IMR-90 (cell line): ENCODE results near the gene C3orf22. TPM values are rescaled to one million over a fixed set of nuclear protein-coding genes. Genes with fewer than 3 reads are reported as not detected.

Source experiments
- ATAC-seq: fragments of 200-7000 bp; cut with Tn5 transposase; 2 replicates; pipeline ENCODE4 v1.9.1; 2020; ENCODE audit warnings: low read depth, mild to moderate bottlenecking, moderate library complexity
- BruUV-seq: library from RNA; stranded (reverse); fragments of 400-500 nt; replicated peaks from 2 replicates; lab custom pipeline; 2021; lab: Mats Ljungman, UMichigan
- CTCF ChIA-PET: fragments of 300-600 bp; formaldehyde crosslinking; extraction: SDS; loops from one replicate; lab custom pipeline; 2021; ENCODE audit warnings: antibody characterized with exemption; lab: Yijun Ruan, JAX
- POLR2A ChIA-PET: fragments of 300-600 bp; sonication (Branson Sonifier 250); formaldehyde crosslinking; loops from one replicate; lab custom pipeline; 2022; ENCODE audit warnings: antibody characterized with exemption; ENCODE audit not compliant: unreplicated experiment; lab: Charles Lee
- DNase-seq: peaks from one replicate; pipeline ENCODE4 v3.0.0; 2013
- H2AFZ ChIP-seq: replicated peaks from 2 replicates; pipeline ENCODE3; 2013; ENCODE audit warnings: low read length, mild to moderate bottlenecking; ENCODE audit not compliant: poor library complexity
- H2AK5ac ChIP-seq: 2 replicates; pipeline ENCODE4 v1.6.1; 2013; ENCODE audit warnings: low read depth, low read length, inconsistent platforms
- H2AK9ac ChIP-seq: replicated peaks from 2 replicates; pipeline ENCODE3; 2013; ENCODE audit warnings: mild to moderate bottlenecking, low read depth, low read length, moderate library complexity; ENCODE audit not compliant: poor library complexity
- H2BK120ac ChIP-seq: 2 replicates; pipeline ENCODE4 v1.6.1; 2013; ENCODE audit warnings: low read depth, low read length, inconsistent platforms
- H2BK15ac ChIP-seq: 3 replicates; pipeline ENCODE4 v1.6.1; 2013; ENCODE audit warnings: low read depth, low read length, inconsistent platforms
- H2BK20ac ChIP-seq: 2 replicates; pipeline ENCODE4 v1.6.1; 2013; ENCODE audit warnings: low read depth, mild to moderate bottlenecking, inconsistent platforms, low read length, moderate library complexity
- H2BK5ac ChIP-seq: 2 replicates; pipeline ENCODE4 v1.6.1; 2013; ENCODE audit warnings: mild to moderate bottlenecking, low read depth, low read length, inconsistent platforms; ENCODE audit not compliant: poor library complexity, severe bottlenecking
- H3K14ac ChIP-seq: replicated peaks from 2 replicates; pipeline ENCODE4 v1.6.1; 2013; ENCODE audit warnings: low read depth, low read length, inconsistent platforms
- H3K18ac ChIP-seq: 2 replicates; pipeline ENCODE4 v1.6.1; 2013; ENCODE audit warnings: low read depth, low read length, control low read depth
- H3K23ac ChIP-seq: 2 replicates; pipeline ENCODE4 v1.6.1; 2013; ENCODE audit warnings: low read depth, low read length, inconsistent platforms
- H3K27ac ChIP-seq: 2 replicates; pipeline ENCODE4 v1.5.1; 2013; ENCODE audit warnings: mild to moderate bottlenecking, control low read depth, low read length; ENCODE audit not compliant: insufficient read depth
- H3K27me3 ChIP-seq: 2 replicates; pipeline ENCODE4 v1.6.1; 2013; ENCODE audit warnings: low read length; ENCODE audit not compliant: control insufficient read depth, insufficient read depth
- H3K36me3 ChIP-seq: 2 replicates; pipeline ENCODE4 v1.6.1; 2013; ENCODE audit warnings: low read length, mixed read lengths; ENCODE audit not compliant: control insufficient read depth, insufficient read depth
- H3K4ac ChIP-seq: 2 replicates; pipeline ENCODE4 v1.6.1; 2013; ENCODE audit warnings: low read depth, low read length, inconsistent platforms
- H3K4me1 ChIP-seq: 2 replicates; pipeline ENCODE4 v1.6.1; 2013; ENCODE audit warnings: low read length, mixed read lengths; ENCODE audit not compliant: control insufficient read depth, insufficient read depth
- H3K4me2 ChIP-seq: 2 replicates; pipeline ENCODE4 v1.6.1; 2013; ENCODE audit warnings: low read depth, mild to moderate bottlenecking, control low read depth, low read length, moderate library complexity
- H3K4me3 ChIP-seq: 2 replicates; pipeline ENCODE4 v1.5.1; 2013; ENCODE audit warnings: low read depth, mild to moderate bottlenecking, control low read depth, low read length, moderate library complexity; ENCODE audit not compliant: insufficient read depth
- H3K56ac ChIP-seq: 2 replicates; pipeline ENCODE4 v1.6.1; 2013; ENCODE audit warnings: low read length, inconsistent platforms; ENCODE audit not compliant: insufficient read depth; ENCODE audit errors: extremely low read depth
- H3K79me1 ChIP-seq, 2 experiments: 2 replicates each; pipeline ENCODE4 v1.6.1; 2013; ENCODE audit warnings: low read length in 2 of 2, inconsistent platforms in 1 of 2, low read depth in 1 of 2
- H3K9ac ChIP-seq: 2 replicates; pipeline ENCODE4 v1.6.1; 2013; ENCODE audit warnings: low read depth, low read length, control low read depth
- H3K9me1 ChIP-seq: 2 replicates; pipeline ENCODE4 v1.6.1; 2013; ENCODE audit warnings: low read length, inconsistent platforms; ENCODE audit not compliant: insufficient read depth
- H3K9me3 ChIP-seq: 2 replicates; pipeline ENCODE4 v1.6.1; 2013; ENCODE audit warnings: low read length; ENCODE audit not compliant: control insufficient read depth, insufficient read depth
- H4K20me1 ChIP-seq: 2 replicates; pipeline ENCODE4 v1.6.1; 2013; ENCODE audit warnings: low read length, inconsistent platforms; ENCODE audit not compliant: insufficient read depth
- H4K5ac ChIP-seq: 2 replicates; pipeline ENCODE4 v1.6.1; 2013; ENCODE audit warnings: mild to moderate bottlenecking, low read depth, low read length, control low read depth
- H4K8ac ChIP-seq, 2 experiments: 2 replicates each; pipeline ENCODE4 v1.6.1; 2013; ENCODE audit warnings: low read depth in 2 of 2, low read length in 2 of 2, control low read depth in 1 of 2, inconsistent platforms in 1 of 2
- H4K91ac ChIP-seq: 2 replicates; pipeline ENCODE4 v1.6.1; 2013; ENCODE audit warnings: low read depth, low read length, inconsistent platforms; ENCODE audit not compliant: insufficient read depth
- BHLHE40 ChIP-seq: fragments of 150-350 bp; IDR thresholded peaks from 2 replicates; pipeline ENCODE4 v1.6.1; 2016; ENCODE audit warnings: mild to moderate bottlenecking, low read depth, low read length
- CHD1 ChIP-seq: IDR thresholded peaks from 2 replicates; pipeline ENCODE4 v1.6.1; 2012; ENCODE audit warnings: low read depth, low read length, improper control_type of control experiment
- ELK1 ChIP-seq: fragments of 150-350 bp; IDR thresholded peaks from 2 replicates; pipeline ENCODE4 v1.6.1; 2016; ENCODE audit warnings: low read depth, mild to moderate bottlenecking, low read length, moderate library complexity, borderline replicate concordance
- FOS ChIP-seq: fragments of 150-350 bp; IDR thresholded peaks from 2 replicates; pipeline ENCODE4 v1.6.1; 2016; ENCODE audit warnings: low read depth, low read length
- MAFK ChIP-seq: IDR thresholded peaks from 2 replicates; pipeline ENCODE4 v1.6.1; 2012; ENCODE audit warnings: low read depth, low read length, improper control_type of control experiment
- MXI1 ChIP-seq: IDR thresholded peaks from 2 replicates; pipeline ENCODE4 v1.6.1; 2012; ENCODE audit warnings: low read depth, mild to moderate bottlenecking, low read length, moderate library complexity, borderline replicate concordance
- NFE2L2 ChIP-seq: fragments of 150-350 bp; IDR thresholded peaks from 2 replicates; pipeline ENCODE4 v1.6.1; 2016; ENCODE audit warnings: low read depth, mild to moderate bottlenecking, low read length
- POLR2A ChIP-seq: IDR thresholded peaks from 2 replicates; pipeline ENCODE4 v1.6.1; 2012; ENCODE audit warnings: mild to moderate bottlenecking, low read depth, low read length
- RAD21 ChIP-seq: IDR thresholded peaks from 2 replicates; pipeline ENCODE4 v1.6.1; 2012; ENCODE audit warnings: low read length, improper control_type of control experiment
- RCOR1 ChIP-seq: IDR thresholded peaks from 2 replicates; pipeline ENCODE4 v1.6.1; 2012; ENCODE audit warnings: mild to moderate bottlenecking, low read length, improper control_type of control experiment; ENCODE audit not compliant: insufficient replicate concordance
- RFX5 ChIP-seq: IDR thresholded peaks from 2 replicates; pipeline ENCODE4 v1.8.0; 2012; ENCODE audit warnings: low read depth, mild to moderate bottlenecking, low read length, moderate library complexity
- SMC3 ChIP-seq: fragments of 150-350 bp; IDR thresholded peaks from 2 replicates; pipeline ENCODE4 v1.6.1; 2016; ENCODE audit warnings: low read depth, mild to moderate bottlenecking, antibody characterized with exemption, low read length, moderate library complexity
- WGBS, 2 experiments: methylation state at CpG; one replicate each; pipeline versions ENCODE4 v1.1.5 to v1.1.7; 2013; ENCODE audit warnings: missing lambda C conversion rate in 2 of 2; ENCODE audit not compliant: insufficient read length in 1 of 2; ENCODE audit errors: extremely low coverage in 2 of 2; 5-methylcytosine and 5-hydroxymethylcytosine counted together
- dilution Hi-C: fragments of 300-500 bp; cut with HindIII; formaldehyde crosslinking; loops from one replicate; pipeline ENCODE4 v1.14.3; 2018; ENCODE audit warnings: low sequenced_read_pairs; ENCODE audit not compliant: unreplicated experiment
- in situ Hi-C: fragments of 300-500 bp; cut with MboI; formaldehyde crosslinking; loops from 3 replicates; pipeline ENCODE4 v1.14.3; 2019; ENCODE audit warnings: low sequenced_read_pairs, inconsistent platforms, mixed read lengths
- intact Hi-C: fragments of 100-400 bp; cut with micrococcal nuclease; formaldehyde crosslinking; loops from 2 replicates; pipeline ENCODE4 v1.10.0; 2022
- polyA plus RNA-seq, 3 experiments: library from polyadenylated mRNA; depleted of rRNA; stranded (reverse); fragments of >200 nt; gene quantifications; 2 replicates each; pipeline ENCODE4 v1.2.3, GENCODE V29; 2012; ENCODE audit warnings: low replicate concordance in 1 of 3
- total RNA-seq: library from RNA; depleted of rRNA; stranded (reverse); fragments of >200 nt; gene quantifications from 2 replicates; pipeline ENCODE4 v1.2.3, GENCODE V29; 2012

The C3orf22 gene
- total and polyA plus RNA-seq, 2 of the 4 experiments (the other 2 are of a cell fraction) = not detected

GRCh38 chr3:126571078-126571477 lies 12.3 kb upstream of the C3orf22 start:
- no peak overlapping the region for H2BK5ac ChIP-seq
- H3K4ac ChIP-seq = no peak overlapping the region
- H3K79me1 ChIP-seq = no peaks in the 10 kb centered on the region
- H3K9me1 ChIP-seq = no peaks in the 10 kb centered on the region
- H3K9ac ChIP-seq = no peak overlapping the region
- H4K8ac ChIP-seq = no peak overlapping the region
- H2AK9ac ChIP-seq = no peak overlapping the region
- in situ Hi-C loops = no loop called here
- intact Hi-C loops = no loop called here
- ATAC-seq = no peak
- no peak overlapping the region for H2AK5ac ChIP-seq
- H3K9me3 ChIP-seq = no peaks in the 10 kb centered on the region
- peak overlapping the region; percentile 23 for H2AFZ ChIP-seq
- H3K4me3 ChIP-seq = no peak overlapping the region
- no peak for DNase-seq
- H3K56ac ChIP-seq = no peak overlapping the region
- H2BK15ac ChIP-seq = no peak overlapping the region
- no peaks in the 10 kb centered on the region for H4K20me1 ChIP-seq
- no peak overlapping the region for H3K14ac ChIP-seq
- POLR2A ChIA-PET = no interaction called here
- H3K4me2 ChIP-seq = no peak overlapping the region
- no peaks in the 10 kb centered on the region for H3K36me3 ChIP-seq
- 40% methylated on average over 1 of the region's 7 CpGs; no CpG with 5 or more reads in 1 of the 2 experiments for WGBS, 2 experiments
- H3K27me3 ChIP-seq = peaks cover 35% of the 10 kb centered on the region
- no peak overlapping the region for H3K23ac ChIP-seq
- TF ChIP-seq POLR2A (no peak), MAFK (no peak), NFE2L2 (no peak), ELK1 (no peak), MXI1 (no peak), FOS (no peak), RCOR1 (no peak), BHLHE40 (no peak), RAD21 (no peak), SMC3 (no peak), CHD1 (no peak), RFX5 (no peak)
- CTCF ChIA-PET = no interaction called here
- no TSS peak for BruUV-seq
- no peak overlapping the region for H4K5ac ChIP-seq
- no peak overlapping the region for H4K91ac ChIP-seq
- H3K27ac ChIP-seq = no peak overlapping the region
- no peak overlapping the region for H2BK20ac ChIP-seq
- no peak overlapping the region for H2BK120ac ChIP-seq
- no peak overlapping the region for H3K18ac ChIP-seq
- dilution Hi-C loops = no loop called here
- no peaks in the 10 kb centered on the region for H3K4me1 ChIP-seq
